Transverse colon (tissue), 4 donors: ENCODE data around the gene PLPPR4.

Experiments used
- CTCF ChIP-seq, 5 experiments: fragments of 200-600 bp in 3 of 5; fragments of 450-650 bp in 2 of 5; sonication (generic) in 3 of 5; IDR thresholded peaks; 1 replicate in 2 of 5; 2 replicates in 3 of 5; pipeline ENCODE4 v1.5.1; 2016 to 2017; ENCODE audit warnings: antibody characterized with exemption in 5 of 5, inconsistent platforms in 3 of 5, mild to moderate bottlenecking in 2 of 5, moderate library complexity in 1 of 5
- POLR2A ChIP-seq: fragments of 450-650 bp; IDR thresholded peaks from one replicate; pipeline ENCODE4 v1.6.1; 2016; ENCODE audit warnings: antibody characterized with exemption, mild to moderate bottlenecking, moderate library complexity
- POLR2AphosphoS5 ChIP-seq, 3 donors: sonication (generic); formaldehyde crosslinking; IDR thresholded peaks; one replicate each; pipeline ENCODE4 v1.6.1; 2016; ENCODE audit warnings: antibody characterized with exemption in 3 of 3

GRCh38 chr1:99315305-99315704, 51.0 kb downstream of the PLPPR4 start:
- no peak for TF ChIP-seq CTCF (IDR thresholded peaks at IDR 0.05)
- no peak for TF ChIP-seq POLR2A
- TF ChIP-seq POLR2AphosphoS5 (IDR thresholded peaks at IDR 0.05), result no peak
